HFFc6 (cell line): ENCODE measurements around the gene PGF. TPM values are rescaled to one million over a fixed set of nuclear protein-coding genes. Genes with fewer than 3 reads are reported as not detected.

ENCODE experiments used
- DNase-seq: peaks from one replicate; pipeline ENCODE4 v3.0.0-alpha.2; 2018
- H3K27ac Mint-ChIP-seq: 2 replicates; pipeline ENCODE4 v1.8.0; 2020; ENCODE audit warnings: mild to moderate bottlenecking, mixed read lengths
- H3K27me3 Mint-ChIP-seq: 2 replicates; pipeline ENCODE4 v1.8.0; 2021; ENCODE audit warnings: mild to moderate bottlenecking, moderate library complexity, mixed read lengths; ENCODE audit not compliant: insufficient read depth
- H3K36me3 Mint-ChIP-seq: 2 replicates; pipeline ENCODE4 v1.8.0; 2021; ENCODE audit warnings: low read depth, mixed read lengths
- H3K4me1 Mint-ChIP-seq: 2 replicates; pipeline ENCODE4 v1.8.0; 2020; ENCODE audit warnings: low read depth, mixed read lengths
- H3K4me3 Mint-ChIP-seq: 2 replicates; pipeline ENCODE4 v1.8.0; 2020; ENCODE audit warnings: mild to moderate bottlenecking, moderate library complexity, mixed read lengths
- H3K9me3 Mint-ChIP-seq: 2 replicates; pipeline ENCODE4 v1.8.0; 2020; ENCODE audit warnings: mild to moderate bottlenecking, mixed read lengths
- total RNA-seq, 6 experiments: library from RNA; stranded (reverse); fragmentation: NEBNext Ultra II Directional; extraction: Animal tissue kit (Norgen Biotek cat#: 25700); gene quantifications; 2 replicates in 1 of 6; 3 replicates in 5 of 6; pipeline ENCODE4 v1.2.3, GENCODE V29; 2021
- TF ChIP-seq, protein P1 (sequence below): fragments of 200-600 bp; sonication (generic); IDR thresholded peaks from 2 replicates; pipeline ENCODE4 v1.5.0; 2021; ENCODE audit warnings: antibody characterized with exemption, mild to moderate bottlenecking

PGF gene
- total RNA-seq, 6 experiments from 2014 or later: 0.87 to 2.9 (median 2.7) TPM

DNA sequence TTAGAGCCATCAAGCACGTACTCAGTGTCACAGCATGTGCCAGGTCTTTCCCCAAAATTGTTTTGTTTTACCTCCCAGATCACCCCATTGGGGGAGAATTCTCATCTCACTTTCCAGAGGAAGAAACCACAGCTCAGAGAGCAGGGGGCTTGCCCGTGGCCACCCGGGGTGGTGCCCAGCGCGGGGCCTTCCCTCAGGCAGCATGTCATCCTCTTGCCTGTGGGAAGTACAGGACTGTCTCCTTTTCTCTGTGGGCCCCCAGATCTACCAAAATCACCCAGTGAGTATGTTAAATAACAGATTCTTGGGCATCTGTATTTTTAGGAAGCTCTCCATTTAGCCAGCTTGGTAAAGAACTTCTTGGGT, 38.2 kb downstream of the PGF start:
- Mint-ChIP-seq H3K27ac (no peak overlapping the region), H3K27me3 (peaks cover 2% of the 10 kb centered on the region; the same call in 1 of the 2 replicates), H3K4me3 (no peak overlapping the region), H3K36me3 (no peaks in the 10 kb centered on the region), H3K9me3 (no peaks in the 10 kb centered on the region), H3K4me1 (peaks cover 13% of the 10 kb centered on the region)
- TF ChIP-seq, protein P1, sequence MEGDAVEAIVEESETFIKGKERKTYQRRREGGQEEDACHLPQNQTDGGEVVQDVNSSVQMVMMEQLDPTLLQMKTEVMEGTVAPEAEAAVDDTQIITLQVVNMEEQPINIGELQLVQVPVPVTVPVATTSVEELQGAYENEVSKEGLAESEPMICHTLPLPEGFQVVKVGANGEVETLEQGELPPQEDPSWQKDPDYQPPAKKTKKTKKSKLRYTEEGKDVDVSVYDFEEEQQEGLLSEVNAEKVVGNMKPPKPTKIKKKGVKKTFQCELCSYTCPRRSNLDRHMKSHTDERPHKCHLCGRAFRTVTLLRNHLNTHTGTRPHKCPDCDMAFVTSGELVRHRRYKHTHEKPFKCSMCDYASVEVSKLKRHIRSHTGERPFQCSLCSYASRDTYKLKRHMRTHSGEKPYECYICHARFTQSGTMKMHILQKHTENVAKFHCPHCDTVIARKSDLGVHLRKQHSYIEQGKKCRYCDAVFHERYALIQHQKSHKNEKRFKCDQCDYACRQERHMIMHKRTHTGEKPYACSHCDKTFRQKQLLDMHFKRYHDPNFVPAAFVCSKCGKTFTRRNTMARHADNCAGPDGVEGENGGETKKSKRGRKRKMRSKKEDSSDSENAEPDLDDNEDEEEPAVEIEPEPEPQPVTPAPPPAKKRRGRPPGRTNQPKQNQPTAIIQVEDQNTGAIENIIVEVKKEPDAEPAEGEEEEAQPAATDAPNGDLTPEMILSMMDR: no peak
- no peak for DNase-seq

DNA sequence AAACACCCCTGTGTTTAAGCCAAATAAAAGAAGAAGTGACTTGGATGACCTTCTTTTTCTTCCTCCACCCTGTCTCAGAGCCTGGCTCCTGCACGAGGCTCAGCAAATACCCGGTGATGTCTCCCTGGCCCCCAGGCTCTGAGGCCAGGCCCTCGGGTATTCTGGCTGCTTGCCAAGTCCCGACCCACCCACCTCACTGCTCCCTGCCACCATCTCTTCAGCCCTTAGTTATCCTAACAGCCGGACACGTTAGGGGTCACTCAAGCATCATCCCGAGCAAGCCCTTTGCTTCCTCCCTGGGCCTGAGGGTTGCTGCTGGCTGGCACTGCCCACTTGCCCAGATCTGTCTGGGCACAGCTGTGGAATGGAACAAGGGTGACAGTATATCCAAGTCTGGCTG, 39.6 kb downstream of the PGF start:
- Mint-ChIP-seq H3K27ac (no peak overlapping the region), H3K4me1 (peaks cover 13% of the 10 kb centered on the region), H3K9me3 (no peaks in the 10 kb centered on the region), H3K36me3 (no peaks in the 10 kb centered on the region), H3K27me3 (peaks cover 2% of the 10 kb centered on the region; the same call in 1 of the 2 replicates), H3K4me3 (no peak overlapping the region)
- TF ChIP-seq, protein P1: no peak
- no peak for DNase-seq

DNA sequence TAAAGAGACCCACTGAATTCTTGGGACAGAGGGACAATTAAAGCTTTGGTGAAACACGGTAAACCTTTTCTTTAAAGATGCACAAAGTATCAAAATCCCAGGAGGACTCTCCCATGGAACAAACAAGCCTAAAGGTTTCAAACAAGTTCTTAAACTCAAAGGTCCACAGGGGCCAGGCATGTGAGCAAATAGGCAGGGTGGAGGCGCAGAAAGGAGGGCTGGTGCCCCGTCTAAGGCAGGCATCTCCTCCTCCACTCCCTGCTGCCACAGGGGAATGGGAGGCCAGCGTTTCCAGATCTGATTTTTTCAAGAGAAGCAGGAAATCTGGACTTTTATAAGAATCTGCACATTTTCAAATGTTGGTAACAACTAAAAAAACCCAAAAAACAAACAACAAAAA, 40.0 kb downstream of the PGF start:
- no peak overlapping the region for H3K4me3 Mint-ChIP-seq
- H3K36me3 Mint-ChIP-seq: no peaks in the 10 kb centered on the region
- peaks cover 15% of the 10 kb centered on the region for H3K4me1 Mint-ChIP-seq
- DNase-seq: no peak
- no peaks in the 10 kb centered on the region for H3K9me3 Mint-ChIP-seq
- TF ChIP-seq, protein P1: no peak
- no peak overlapping the region for H3K27ac Mint-ChIP-seq
- H3K27me3 Mint-ChIP-seq: peaks cover under 1% of the 10 kb centered on the region; the same call in 1 of the 2 replicates

DNA sequence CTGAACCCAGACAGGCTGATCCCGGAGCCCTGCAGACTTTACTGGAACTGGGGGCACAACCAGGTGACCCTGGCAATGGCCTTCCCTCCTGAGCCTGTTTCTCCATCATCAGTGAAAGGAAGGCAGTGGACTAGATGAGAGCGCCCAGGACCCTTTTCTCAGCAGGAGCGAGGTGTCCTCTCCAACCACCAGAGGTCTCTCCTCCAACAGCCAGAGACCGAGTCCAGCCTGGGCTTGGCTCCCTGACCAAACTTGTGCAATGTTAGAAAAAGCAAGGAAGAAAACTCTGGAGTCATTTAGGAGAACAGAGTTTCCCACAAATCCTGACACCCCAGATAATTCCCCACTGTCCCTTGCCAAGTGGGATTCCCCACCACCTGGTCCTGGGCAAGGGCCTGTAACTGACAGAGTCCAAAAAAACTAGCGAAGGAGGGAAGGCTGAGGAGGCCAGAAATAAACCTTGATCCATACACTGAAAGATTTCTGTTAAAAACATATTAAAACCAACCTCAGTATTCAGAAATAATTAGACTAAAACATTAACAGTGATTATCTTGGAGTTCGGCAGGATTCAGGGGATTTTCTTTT, 41.3 kb downstream of the PGF start:
- peak; percentile 60 for DNase-seq
- Mint-ChIP-seq H3K4me1 (peaks cover 14% of the 10 kb centered on the region), H3K27ac (peak overlapping the region; percentile 40; the same call in 1 of the 2 replicates)

DNA sequence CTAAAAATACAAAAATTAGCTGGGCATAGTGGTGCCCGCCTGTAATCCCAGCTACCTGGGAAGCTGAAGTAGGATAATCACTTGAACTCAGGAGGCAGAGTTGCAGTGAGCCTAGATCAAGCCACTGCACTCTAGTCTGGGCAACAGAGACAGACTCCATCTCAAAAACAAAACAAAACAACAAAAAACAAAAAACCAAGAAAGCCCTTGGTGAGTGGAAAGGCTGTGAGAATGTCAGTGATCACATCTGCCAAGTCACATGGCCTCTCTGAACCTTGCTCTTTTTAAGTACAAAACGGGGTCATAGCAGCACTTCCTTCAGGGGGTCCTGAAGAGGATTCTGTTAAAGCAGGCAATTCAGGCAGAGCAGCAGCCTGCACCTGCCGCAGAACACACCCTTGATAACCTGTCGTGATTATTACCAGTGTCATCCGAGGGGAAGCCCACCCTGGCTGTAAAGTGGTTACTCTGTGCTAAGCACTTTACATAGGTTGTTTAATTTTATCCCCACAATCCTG, 41.9 kb downstream of the PGF start:
- Mint-ChIP-seq H3K9me3 (no peaks in the 10 kb centered on the region), H3K4me1 (peaks cover 19% of the 10 kb centered on the region)
- DNase-seq: no peak

More for the DNA sequence above, 41.3 kb downstream of the PGF start:
- Mint-ChIP-seq H3K36me3 (no peaks in the 10 kb centered on the region), H3K9me3 (no peaks in the 10 kb centered on the region), H3K27me3 (peaks cover under 1% of the 10 kb centered on the region; the same call in 1 of the 2 replicates), H3K4me3 (no peak overlapping the region)
- TF ChIP-seq, protein P1: peak; percentile 85

More for the DNA sequence above, 41.9 kb downstream of the PGF start:
- H3K36me3 Mint-ChIP-seq: no peaks in the 10 kb centered on the region
- peaks cover 2% of the 10 kb centered on the region; the same call in 1 of the 2 replicates for H3K27me3 Mint-ChIP-seq
- H3K27ac Mint-ChIP-seq: no peak overlapping the region
- TF ChIP-seq, protein P1: no peak
- H3K4me3 Mint-ChIP-seq: no peak overlapping the region
